Colonic mucosa (tissue), 4 donors: ENCODE results near the gene TLR4. TPM values are rescaled to one million over a fixed set of nuclear protein-coding genes. Genes with fewer than 3 reads are reported as not detected.

ENCODE experiments used
- DNase-seq: peaks from one replicate; pipeline ENCODE4 v3.0.0-alpha.2; 2020
- H3K27ac ChIP-seq: fragments of 200-600 bp; one replicate; pipeline ENCODE4 v1.8.0; 2021
- H3K27me3 ChIP-seq: fragments of 200-600 bp; one replicate; pipeline ENCODE4 v1.8.0; 2021
- H3K36me3 ChIP-seq: fragments of 200-600 bp; one replicate; pipeline ENCODE4 v1.8.0; 2021
- H3K4me1 ChIP-seq: fragments of 200-600 bp; one replicate; pipeline ENCODE4 v1.8.0; 2021; ENCODE audit warnings: mild to moderate bottlenecking
- H3K4me3 ChIP-seq: fragments of 200-600 bp; one replicate; pipeline ENCODE4 v1.8.0; 2021
- H3K9ac ChIP-seq, 2 donors: one replicate each; pipeline ENCODE4 v1.7.0; 2013; ENCODE audit warnings: control low read depth in 2 of 2, low read depth in 2 of 2, low read length in 2 of 2
- H3K9me3 ChIP-seq: fragments of 200-600 bp; one replicate; pipeline ENCODE4 v1.8.0; 2021
- intact Hi-C: fragments of 100-400 bp; cut with DNase I; formaldehyde crosslinking; loops from one replicate; pipeline ENCODE4 v1.14.1; 2022
- total RNA-seq, 2 donors: library from RNA; stranded (reverse); fragmentation: NEBNext Ultra II Directional in 1 of 2; extraction: Animal tissue kit (Norgen Biotek cat#: 25700) in 1 of 2; gene quantifications; one replicate each; pipeline ENCODE4 v1.2.1, GENCODE V29; 2021
- TF ChIP-seq, protein P1 (sequence below): fragments of 200-600 bp; IDR thresholded peaks from one replicate; pipeline ENCODE4 v1.8.0; 2022; ENCODE audit warnings: antibody characterized with exemption, mild to moderate bottlenecking
- donor health status: healthy.
- donor health status: DM: no; HTN: no; CAD: no.
- donor health status: DM: no; HTN: no; CAD: no.

The TLR4 gene
- total RNA-seq, 2 donors from 2014 or later, result 3.2 to 7.5 TPM

GRCh38 chr9:117671468-117671867 is 32.7 kb upstream of the TLR4 start:
- TF ChIP-seq, protein P1, sequence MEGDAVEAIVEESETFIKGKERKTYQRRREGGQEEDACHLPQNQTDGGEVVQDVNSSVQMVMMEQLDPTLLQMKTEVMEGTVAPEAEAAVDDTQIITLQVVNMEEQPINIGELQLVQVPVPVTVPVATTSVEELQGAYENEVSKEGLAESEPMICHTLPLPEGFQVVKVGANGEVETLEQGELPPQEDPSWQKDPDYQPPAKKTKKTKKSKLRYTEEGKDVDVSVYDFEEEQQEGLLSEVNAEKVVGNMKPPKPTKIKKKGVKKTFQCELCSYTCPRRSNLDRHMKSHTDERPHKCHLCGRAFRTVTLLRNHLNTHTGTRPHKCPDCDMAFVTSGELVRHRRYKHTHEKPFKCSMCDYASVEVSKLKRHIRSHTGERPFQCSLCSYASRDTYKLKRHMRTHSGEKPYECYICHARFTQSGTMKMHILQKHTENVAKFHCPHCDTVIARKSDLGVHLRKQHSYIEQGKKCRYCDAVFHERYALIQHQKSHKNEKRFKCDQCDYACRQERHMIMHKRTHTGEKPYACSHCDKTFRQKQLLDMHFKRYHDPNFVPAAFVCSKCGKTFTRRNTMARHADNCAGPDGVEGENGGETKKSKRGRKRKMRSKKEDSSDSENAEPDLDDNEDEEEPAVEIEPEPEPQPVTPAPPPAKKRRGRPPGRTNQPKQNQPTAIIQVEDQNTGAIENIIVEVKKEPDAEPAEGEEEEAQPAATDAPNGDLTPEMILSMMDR, result no peak
- Histone ChIP-seq H3K4me1 (no peaks in the 10 kb centered on the region), H3K9ac (no peak overlapping the region), H3K27me3 (no peaks in the 10 kb centered on the region), H3K9me3 (no peaks in the 10 kb centered on the region), H3K27ac (no peak overlapping the region), H3K4me3 (no peak overlapping the region), H3K36me3 (no peaks in the 10 kb centered on the region)
- DNase-seq, result no peak
- intact Hi-C loops, result loop anchor here (10.0 kb wide), 1 partner anchor 103 kb away; no protein-coding TSS in a partner anchor

DNA sequence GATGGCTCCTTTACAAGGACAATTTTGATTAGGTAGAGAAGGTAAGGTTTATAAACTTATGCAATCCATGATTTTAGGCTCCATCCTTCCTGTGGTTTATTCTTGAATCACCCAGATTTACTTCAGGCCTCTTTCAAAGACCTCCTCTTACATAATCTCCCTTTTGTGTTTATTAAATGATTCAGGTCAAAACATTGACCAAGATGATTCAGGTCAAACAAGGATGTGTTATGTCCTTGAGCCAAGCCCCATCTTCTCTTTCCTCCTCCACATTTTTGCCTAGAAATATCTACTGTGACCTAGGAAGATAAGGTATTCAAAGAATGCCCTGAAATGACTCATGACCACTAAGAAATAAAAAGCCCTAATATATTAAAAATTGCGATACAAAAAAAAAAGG is 31.8 kb upstream of the TLR4 start:
- intact Hi-C loops, result loop anchor here (10.0 kb wide), 1 partner anchor 102 kb away; no protein-coding TSS in a partner anchor
- TF ChIP-seq, protein P1, result no peak
- H3K27ac ChIP-seq, result no peak overlapping the region

DNA sequence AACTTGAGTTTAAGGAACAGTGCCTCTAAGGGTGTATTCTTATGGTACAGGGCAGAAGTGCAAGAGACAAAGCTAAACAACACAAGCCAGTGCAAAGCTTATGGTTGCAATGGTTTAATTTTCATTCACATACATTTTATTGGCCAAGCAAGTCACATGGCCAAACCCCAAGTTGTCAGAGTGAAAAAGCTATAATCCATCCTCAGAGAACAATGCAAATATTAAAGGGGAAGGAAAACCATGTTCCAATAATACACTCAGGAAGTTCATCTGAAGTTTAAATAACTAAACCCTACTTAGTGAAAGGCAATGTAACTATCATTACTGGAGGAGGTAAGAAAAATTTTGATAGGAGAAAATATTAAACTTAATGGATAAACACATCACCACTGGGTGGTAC is 26.6 kb upstream of the TLR4 start:
- no peak for DNase-seq
- intact Hi-C loops, result loop anchor here (10.0 kb wide), 1 partner anchor 97 kb away; no protein-coding TSS in a partner anchor
- no peaks in the 10 kb centered on the region for H3K4me1 ChIP-seq
- H3K36me3 ChIP-seq, result no peaks in the 10 kb centered on the region
- H3K27ac ChIP-seq, result no peak overlapping the region
- TF ChIP-seq, protein P1, result no peak
- no peak overlapping the region for H3K9ac ChIP-seq
- no peaks in the 10 kb centered on the region for H3K9me3 ChIP-seq
- no peaks in the 10 kb centered on the region for H3K27me3 ChIP-seq
- no peak overlapping the region for H3K4me3 ChIP-seq

More for the DNA sequence above, 31.8 kb upstream of the TLR4 start:
- Histone ChIP-seq H3K4me1 (no peaks in the 10 kb centered on the region), H3K9ac (no peak overlapping the region), H3K9me3 (no peaks in the 10 kb centered on the region), H3K4me3 (no peak overlapping the region), H3K36me3 (no peaks in the 10 kb centered on the region), H3K27me3 (no peaks in the 10 kb centered on the region)
- DNase-seq, result no peak

DNA sequence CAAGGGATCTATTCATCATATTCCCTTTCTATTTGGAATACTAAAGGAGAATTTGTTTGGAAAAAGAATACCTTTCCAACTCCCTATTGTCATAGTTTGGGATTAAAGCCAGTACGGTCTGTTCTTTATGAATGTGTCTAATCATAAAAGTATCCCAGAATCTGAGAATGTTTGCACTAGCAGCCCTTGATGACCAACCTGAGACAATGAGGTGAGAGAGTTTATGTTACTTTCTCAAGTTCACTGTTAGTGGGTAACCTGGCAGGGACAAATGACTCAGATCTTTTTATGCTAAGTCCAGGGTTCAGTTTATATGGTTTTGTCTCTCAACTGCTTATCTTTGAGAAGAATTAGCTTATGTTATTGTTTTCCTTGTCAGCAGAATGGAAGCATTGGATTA is 25.3 kb upstream of the TLR4 start:
- Histone ChIP-seq H3K9ac (no peak overlapping the region), H3K27ac (no peak overlapping the region), H3K36me3 (no peaks in the 10 kb centered on the region), H3K4me1 (no peaks in the 10 kb centered on the region), H3K27me3 (no peaks in the 10 kb centered on the region), H3K9me3 (no peaks in the 10 kb centered on the region), H3K4me3 (no peak overlapping the region)
- intact Hi-C loops, result loop anchor here (10.0 kb wide), 1 partner anchor 96 kb away; no protein-coding TSS in a partner anchor
- peak; percentile 31 for DNase-seq
- TF ChIP-seq, protein P1, result no peak

- intact Hi-C loops, result loop anchor here (10.0 kb wide), 1 partner anchor 95 kb away; no protein-coding TSS in a partner anchor
- no peaks in the 10 kb centered on the region for H3K27me3 ChIP-seq
- H3K9me3 ChIP-seq, result no peaks in the 10 kb centered on the region
- H3K36me3 ChIP-seq, result no peaks in the 10 kb centered on the region
- DNase-seq, result no peak
- no peak overlapping the region for H3K4me3 ChIP-seq
- TF ChIP-seq, protein P1, result no peak
- H3K27ac ChIP-seq, result no peak overlapping the region
- H3K4me1 ChIP-seq, result no peaks in the 10 kb centered on the region
- H3K9ac ChIP-seq, result no peak overlapping the region
Observed at GRCh38 chr9:117679416-117679815, 24.8 kb upstream of the TLR4 start.
